H9 (cell line): Measurements from ENCODE around the gene TCF23. TPM values are rescaled to one million over a fixed set of nuclear protein-coding genes. Genes with fewer than 3 reads are reported as not detected.

ENCODE experiments used
- DNase-seq: peaks from one replicate; pipeline ENCODE4 v3.0.0-alpha.2; 2017
- H2AFZ ChIP-seq: one replicate; pipeline ENCODE4 v1.6.1; 2013; ENCODE audit warnings: mild to moderate bottlenecking, low read length, control low read depth, moderate library complexity
- H2AK5ac ChIP-seq: 2 replicates; pipeline ENCODE4 v1.6.1; 2013; ENCODE audit warnings: low read length, control low read depth, mixed read lengths; ENCODE audit not compliant: insufficient read length
- H2BK120ac ChIP-seq: one replicate; pipeline ENCODE4 v1.6.1; 2013; ENCODE audit warnings: low read depth, mild to moderate bottlenecking, low read length, control low read depth, inconsistent platforms; ENCODE audit not compliant: poor library complexity, severe bottlenecking
- H2BK12ac ChIP-seq: 2 replicates; pipeline ENCODE4 v1.6.1; 2013; ENCODE audit warnings: low read length, control low read depth, mixed read lengths, low read depth; ENCODE audit not compliant: insufficient read length
- H2BK15ac ChIP-seq: 2 replicates; pipeline ENCODE4 v1.6.1; 2013; ENCODE audit warnings: low read depth, low read length, control low read depth
- H2BK20ac ChIP-seq: one replicate; pipeline ENCODE4 v1.6.1; 2013; ENCODE audit warnings: low read depth, mild to moderate bottlenecking, low read length, control low read depth, inconsistent platforms; ENCODE audit not compliant: poor library complexity, severe bottlenecking
- H2BK5ac ChIP-seq: 2 replicates; pipeline ENCODE4 v1.6.1; 2013; ENCODE audit warnings: low read length, control low read depth, mixed read lengths; ENCODE audit not compliant: insufficient read length
- H3K14ac ChIP-seq: 2 replicates; pipeline ENCODE4 v1.6.1; 2013; ENCODE audit warnings: low read length, control low read depth; ENCODE audit not compliant: insufficient read depth
- H3K18ac ChIP-seq: 2 replicates; pipeline ENCODE4 v1.6.1; 2013; ENCODE audit warnings: low read depth, mild to moderate bottlenecking, mixed read lengths, low read length, control low read depth; ENCODE audit not compliant: insufficient read length
- H3K23ac ChIP-seq: 2 replicates; pipeline ENCODE4 v1.6.1; 2013; ENCODE audit warnings: low read length, control low read depth, mixed read lengths, low read depth; ENCODE audit not compliant: insufficient read length
- H3K23me2 ChIP-seq: 2 replicates; pipeline ENCODE4 v1.6.1; 2013; ENCODE audit warnings: low read depth, mild to moderate bottlenecking, mixed read lengths, low read length, control low read depth; ENCODE audit not compliant: insufficient read length, poor library complexity, severe bottlenecking
- H3K27ac ChIP-seq: 2 replicates; pipeline ENCODE4 v1.5.1; 2013; ENCODE audit warnings: low read length, control low read depth, mixed read lengths, low read depth; ENCODE audit not compliant: insufficient read length
- H3K27me3 ChIP-seq: 2 replicates; pipeline ENCODE4 v1.6.1; 2013; ENCODE audit warnings: low read length, control low read depth, inconsistent platforms; ENCODE audit not compliant: insufficient read depth
- H3K4ac ChIP-seq: 2 replicates; pipeline ENCODE4 v1.6.1; 2013; ENCODE audit warnings: low read depth, mild to moderate bottlenecking, control low read depth, inconsistent platforms, low read length, moderate library complexity
- H3K4me1 ChIP-seq: 2 replicates; pipeline ENCODE4 v1.6.1; 2013; ENCODE audit warnings: low read length, control low read depth, inconsistent platforms; ENCODE audit not compliant: insufficient read depth
- H3K4me2 ChIP-seq: 2 replicates; pipeline ENCODE4 v1.6.1; 2013; ENCODE audit warnings: low read length, control low read depth, mixed read lengths; ENCODE audit not compliant: insufficient read length, insufficient read depth
- H3K56ac ChIP-seq: 2 replicates; pipeline ENCODE4 v1.6.1; 2013; ENCODE audit warnings: low read depth, mild to moderate bottlenecking, mixed read lengths, low read length, control low read depth; ENCODE audit not compliant: insufficient read length
- H3K79me1 ChIP-seq: 2 replicates; pipeline ENCODE4 v1.6.1; 2013; ENCODE audit warnings: low read depth, mild to moderate bottlenecking, moderate library complexity, low read length, control low read depth, inconsistent platforms; ENCODE audit not compliant: insufficient read depth, poor library complexity, severe bottlenecking
- H3K79me2 ChIP-seq: 2 replicates; pipeline ENCODE4 v1.6.1; 2013; ENCODE audit warnings: low read length, control low read depth, inconsistent platforms; ENCODE audit not compliant: insufficient read depth
- H3K9ac ChIP-seq: 2 replicates; pipeline ENCODE4 v1.6.1; 2013; ENCODE audit warnings: low read length, control low read depth, mixed read lengths; ENCODE audit not compliant: insufficient read length; ENCODE audit errors: extremely low read depth
- H3K9me3 ChIP-seq: one replicate; pipeline ENCODE4 v1.6.1; 2013; ENCODE audit warnings: low read depth, low read length, inconsistent platforms; ENCODE audit not compliant: control insufficient read depth
- H3T11ph ChIP-seq: one replicate; pipeline ENCODE4 v1.6.1; 2013; ENCODE audit warnings: mild to moderate bottlenecking, low read length, control low read depth, inconsistent platforms
- H4K20me1 ChIP-seq: one replicate; pipeline ENCODE4 v1.6.1; 2013; ENCODE audit not compliant: control insufficient read depth, insufficient read length, insufficient read depth
- H4K5ac ChIP-seq: 2 replicates; pipeline ENCODE4 v1.6.1; 2013; ENCODE audit warnings: low read depth, mild to moderate bottlenecking, mixed read lengths, low read length, control low read depth; ENCODE audit not compliant: insufficient read length
- H4K8ac ChIP-seq: replicated peaks from 2 replicates; pipeline ENCODE4 v1.6.1; 2013; ENCODE audit warnings: low read length, control low read depth, mixed read lengths, low read depth; ENCODE audit not compliant: insufficient read length
- H4K91ac ChIP-seq: 2 replicates; pipeline ENCODE4 v1.6.1; 2013; ENCODE audit warnings: low read depth, mild to moderate bottlenecking, moderate library complexity, mixed read lengths, low read length, control low read depth; ENCODE audit not compliant: insufficient read length
- H3K27ac Mint-ChIP-seq, 3 experiments: 2 replicates in 2 of 3; 3 replicates in 1 of 3; pipeline ENCODE4 v1.8.0; 2020 to 2021; ENCODE audit warnings: mixed read lengths in 3 of 3, mild to moderate bottlenecking in 1 of 3, moderate library complexity in 1 of 3
- H3K27me3 Mint-ChIP-seq: 2 replicates; pipeline ENCODE4 v1.8.0; 2021; ENCODE audit warnings: low read depth, mild to moderate bottlenecking, moderate library complexity, mixed read lengths
- H3K36me3 Mint-ChIP-seq, 3 experiments: 2 replicates in 2 of 3; 3 replicates in 1 of 3; pipeline ENCODE4 v1.8.0; 2020 to 2021; ENCODE audit warnings: low read depth in 3 of 3, mixed read lengths in 3 of 3; ENCODE audit not compliant: insufficient read depth in 1 of 3
- H3K4me1 Mint-ChIP-seq, 2 experiments: 2 replicates each; pipeline ENCODE4 v1.8.0; 2020; ENCODE audit warnings: mixed read lengths in 2 of 2
- H3K4me3 Mint-ChIP-seq, 2 experiments: 2 replicates in 1 of 2; 3 replicates in 1 of 2; pipeline ENCODE4 v1.8.0; 2020 to 2021; ENCODE audit warnings: mild to moderate bottlenecking in 2 of 2, mixed read lengths in 2 of 2, moderate library complexity in 1 of 2
- H3K9me3 Mint-ChIP-seq, 2 experiments: 2 replicates in 1 of 2; 3 replicates in 1 of 2; pipeline ENCODE4 v1.8.0; 2020; ENCODE audit warnings: mild to moderate bottlenecking in 2 of 2, mixed read lengths in 2 of 2, moderate library complexity in 1 of 2
- WGBS: extraction: QIAGEN DNeasy Blood & Tissue Kit; methylation state at CpG from one replicate; pipeline ENCODE4 v1.1.7; 2013; ENCODE audit warnings: missing lambda C conversion rate, low lambda C conversion rate, mixed read lengths; ENCODE audit not compliant: insufficient read length; ENCODE audit errors: extremely low coverage; 5-methylcytosine and 5-hydroxymethylcytosine counted together
- total RNA-seq: library from RNA; stranded (reverse); gene quantifications from 2 replicates; pipeline ENCODE4 v1.2.1, GENCODE V29; 2021
- TF ChIP-seq, protein P1 (sequence below): fragments of 200-600 bp; sonication (generic); conservative IDR thresholded peaks from 3 replicates; pipeline ENCODE4 v1.8.0; 2021; ENCODE audit warnings: antibody characterized with exemption, mild to moderate bottlenecking

TCF23 gene
- total RNA-seq, 1 experiment from 2014 or later: not detected

DNA sequence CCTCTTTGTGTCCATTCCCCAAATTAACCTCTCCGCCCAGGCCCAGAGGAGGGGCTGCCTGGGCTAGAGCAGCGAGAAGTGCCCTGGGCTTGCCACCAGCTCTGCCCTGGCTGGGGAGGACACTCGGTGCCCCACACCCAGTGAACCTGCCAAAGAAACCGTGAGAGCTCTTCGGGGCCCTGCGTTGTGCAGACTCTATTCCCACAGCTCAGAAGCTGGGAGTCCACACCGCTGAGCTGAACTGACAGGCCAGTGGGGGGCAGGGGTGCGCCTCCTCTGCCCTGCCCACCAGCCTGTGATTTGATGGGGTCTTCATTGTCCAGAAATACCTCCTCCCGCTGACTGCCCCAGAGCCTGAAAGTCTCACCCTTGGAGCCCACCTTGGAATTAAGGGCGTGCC is 48.8 kb upstream of the TCF23 start:
- Histone ChIP-seq H3K23ac (no peak overlapping the region), H2BK20ac (no peak overlapping the region), H2AK5ac (no peak overlapping the region), H3K56ac (no peak overlapping the region), H3K4me2 (no peak overlapping the region), H3K9me3 (no peaks in the 10 kb centered on the region), H2AFZ (no peak overlapping the region), H3K23me2 (no peaks in the 10 kb centered on the region), H3K9ac (no peak overlapping the region), H2BK12ac (no peak overlapping the region), H4K20me1 (peaks cover 3% of the 10 kb centered on the region), H3K79me2 (no peaks in the 10 kb centered on the region), H3K14ac (no peak overlapping the region), H4K8ac (no peak overlapping the region), H3K27me3 (no peaks in the 10 kb centered on the region), H3K79me1 (no peaks in the 10 kb centered on the region), H4K91ac (no peak overlapping the region), H3T11ph (no peak overlapping the region), H2BK15ac (no peak overlapping the region), H4K5ac (no peak overlapping the region), H3K27ac (no peak overlapping the region), H2BK120ac (no peak overlapping the region), H3K18ac (no peak overlapping the region), H2BK5ac (no peak overlapping the region), H3K4me1 (no peaks in the 10 kb centered on the region), H3K4ac (no peak overlapping the region)
- no peak overlapping the region for H3K4me3 Mint-ChIP-seq
- peak overlapping the region in 1 of 3 experiments; percentile 53; a peak in 1 of 7 replicates for H3K27ac Mint-ChIP-seq
- TF ChIP-seq, protein P1, sequence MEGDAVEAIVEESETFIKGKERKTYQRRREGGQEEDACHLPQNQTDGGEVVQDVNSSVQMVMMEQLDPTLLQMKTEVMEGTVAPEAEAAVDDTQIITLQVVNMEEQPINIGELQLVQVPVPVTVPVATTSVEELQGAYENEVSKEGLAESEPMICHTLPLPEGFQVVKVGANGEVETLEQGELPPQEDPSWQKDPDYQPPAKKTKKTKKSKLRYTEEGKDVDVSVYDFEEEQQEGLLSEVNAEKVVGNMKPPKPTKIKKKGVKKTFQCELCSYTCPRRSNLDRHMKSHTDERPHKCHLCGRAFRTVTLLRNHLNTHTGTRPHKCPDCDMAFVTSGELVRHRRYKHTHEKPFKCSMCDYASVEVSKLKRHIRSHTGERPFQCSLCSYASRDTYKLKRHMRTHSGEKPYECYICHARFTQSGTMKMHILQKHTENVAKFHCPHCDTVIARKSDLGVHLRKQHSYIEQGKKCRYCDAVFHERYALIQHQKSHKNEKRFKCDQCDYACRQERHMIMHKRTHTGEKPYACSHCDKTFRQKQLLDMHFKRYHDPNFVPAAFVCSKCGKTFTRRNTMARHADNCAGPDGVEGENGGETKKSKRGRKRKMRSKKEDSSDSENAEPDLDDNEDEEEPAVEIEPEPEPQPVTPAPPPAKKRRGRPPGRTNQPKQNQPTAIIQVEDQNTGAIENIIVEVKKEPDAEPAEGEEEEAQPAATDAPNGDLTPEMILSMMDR: no peak
- DNase-seq: no peak
- WGBS: no CpG with 5 or more reads among the region's 10 CpGs
- H3K9me3 Mint-ChIP-seq: no peaks in the 10 kb centered on the region; a peak in 1 of 5 replicates
- H3K36me3 Mint-ChIP-seq: peaks cover 0 to 1% (median 0%) of the 10 kb centered on the region in 3 experiments; a peak in 4 of 7 replicates
- H3K4me1 Mint-ChIP-seq: peaks cover 8 to 10% of the 10 kb centered on the region in 2 experiments
- peaks cover 11% of the 10 kb centered on the region; the same call in 1 of the 2 replicates for H3K27me3 Mint-ChIP-seq
